HG03460 (cell line): ENCODE measurements around the gene MRPL51.
A peak's percentile ranks its signal among the peaks of the same experiment; 100 is the strongest.
"Not testable (repeated sequence)": the region's sequence is repeated elsewhere in the genome, so short reads cannot be mapped to it uniquely, and the experiment has no call there.

ENCODE experiments used
- ATAC-seq: cut with Tn5 transposase; IDR thresholded peaks from one replicate; pipeline ENCODE4 v1.9.1; 2021; ENCODE audit not compliant: unreplicated experiment

MRPL51 gene

DNA sequence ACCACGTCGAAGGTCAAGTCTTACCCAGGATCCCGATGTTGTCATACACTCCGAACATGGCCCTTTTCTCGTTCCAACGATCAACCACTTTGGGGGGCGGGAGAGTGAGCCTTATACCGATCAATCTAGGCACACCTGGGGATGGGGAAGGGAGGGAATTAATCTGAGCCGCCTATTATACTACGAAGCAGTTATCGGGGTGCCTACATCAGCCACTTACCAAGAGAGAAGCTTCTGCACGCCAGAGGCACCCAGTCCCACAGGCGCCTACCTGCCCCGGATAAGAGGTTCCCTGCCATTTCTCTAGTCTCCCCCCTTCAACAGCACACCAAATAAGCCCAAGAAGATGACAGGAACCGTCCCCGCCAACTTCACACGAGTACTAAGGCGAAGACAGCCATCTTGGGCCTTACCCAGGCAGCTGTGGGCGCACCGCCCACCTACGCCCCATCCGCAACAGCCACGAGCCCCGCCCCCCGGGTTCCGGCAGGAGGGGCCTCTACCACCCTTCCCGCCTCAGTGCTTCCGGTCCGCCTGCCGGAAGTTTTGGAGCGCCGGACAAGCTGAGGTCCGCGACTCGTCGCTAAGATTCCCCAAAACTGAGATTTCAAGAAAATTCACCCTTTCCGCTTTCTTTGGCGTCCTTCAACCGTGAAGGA is at the start of gene MRPL51:
Gene MRPL51, minus strand, starts transcription at position 425 of the 659 bp plus-strand sequence. Its CDS starts 126 bp downstream, at position 299.
- peak; percentile 69 for ATAC-seq

GRCh38 chr12:6542209-6543009 is 49.3 kb upstream of the MRPL51 start:
- ATAC-seq, result no peak

GRCh38 chr12:6541371-6542165 is 48.5 kb upstream of the MRPL51 start:
- no peak for ATAC-seq

- ATAC-seq, result no peak
Measured at GRCh38 chr12:6540181-6540877, 47.3 kb upstream of the MRPL51 start.

DNA sequence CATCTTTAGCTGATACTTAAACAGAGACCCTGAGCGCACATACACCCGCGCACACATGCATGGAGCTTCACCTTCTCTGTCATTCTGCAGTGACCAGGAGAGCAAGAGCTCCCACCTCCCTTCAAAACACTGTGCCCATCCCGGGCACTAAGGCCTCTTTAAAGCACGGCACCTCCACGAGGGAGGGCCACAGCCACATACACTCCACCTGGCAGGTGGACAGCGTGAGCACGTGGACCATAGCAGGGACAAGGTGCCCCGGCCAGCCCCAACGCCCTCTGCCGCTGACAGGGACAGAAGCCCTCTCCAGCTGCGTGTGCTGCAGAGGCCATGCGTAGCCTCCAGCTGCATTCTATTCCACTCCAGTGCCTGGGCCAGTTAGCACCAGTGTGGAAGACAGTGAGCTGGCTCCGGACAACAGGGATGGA is 46.7 kb upstream of the MRPL51 start:
- no peak for ATAC-seq

DNA sequence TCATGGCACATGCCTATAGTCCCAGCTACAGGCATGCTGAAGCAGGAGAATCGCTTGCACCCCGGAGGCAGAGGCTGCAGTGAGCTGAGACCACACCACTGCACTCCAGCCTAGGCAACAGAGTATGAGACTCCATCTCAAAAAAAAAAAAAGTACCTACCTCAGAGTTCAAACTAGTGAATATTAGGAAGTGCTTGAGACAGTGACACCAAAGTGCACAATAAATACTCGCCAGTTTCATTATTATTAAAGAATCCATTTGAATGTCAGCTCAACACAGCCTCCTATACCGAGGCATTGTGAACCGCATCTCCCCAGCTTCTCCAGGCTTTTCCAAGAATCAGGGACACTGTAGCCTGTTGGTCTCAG is 46.2 kb upstream of the MRPL51 start:
- ATAC-seq, result no peak

- ATAC-seq, result no peak
Measured at GRCh38 chr12:6538420-6539313, 45.6 kb upstream of the MRPL51 start.

DNA sequence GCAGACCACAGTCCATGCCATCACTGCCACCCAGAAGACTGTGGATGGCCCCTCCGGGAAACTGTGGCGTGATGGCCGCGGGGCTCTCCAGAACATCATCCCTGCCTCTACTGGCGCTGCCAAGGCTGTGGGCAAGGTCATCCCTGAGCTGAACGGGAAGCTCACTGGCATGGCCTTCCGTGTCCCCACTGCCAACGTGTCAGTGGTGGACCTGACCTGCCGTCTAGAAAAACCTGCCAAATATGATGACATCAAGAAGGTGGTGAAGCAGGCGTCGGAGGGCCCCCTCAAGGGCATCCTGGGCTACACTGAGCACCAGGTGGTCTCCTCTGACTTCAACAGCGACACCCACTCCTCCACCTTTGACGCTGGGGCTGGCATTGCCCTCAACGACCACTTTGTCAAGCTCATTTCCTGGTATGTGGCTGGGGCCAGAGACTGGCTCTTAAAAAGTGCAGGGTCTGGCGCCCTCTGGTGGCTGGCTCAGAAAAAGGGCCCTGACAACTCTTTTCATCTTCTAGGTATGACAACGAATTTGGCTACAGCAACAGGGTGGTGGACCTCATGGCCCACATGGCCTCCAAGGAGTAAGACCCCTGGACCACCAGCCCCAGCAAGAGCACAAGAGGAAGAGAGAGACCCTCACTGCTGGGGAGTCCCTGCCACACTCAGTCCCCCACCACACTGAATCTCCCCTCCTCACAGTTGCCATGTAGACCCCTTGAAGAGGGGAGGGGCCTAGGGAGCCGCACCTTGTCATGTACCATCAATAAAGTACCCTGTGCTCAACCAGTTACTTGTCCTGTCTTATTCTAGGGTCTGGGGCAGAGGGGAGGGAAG is 44.7 kb upstream of the MRPL51 start:
- not testable (repeated sequence) for ATAC-seq

GRCh38 chr12:6536894-6537579 is 44.0 kb upstream of the MRPL51 start:
- no peak for ATAC-seq

DNA sequence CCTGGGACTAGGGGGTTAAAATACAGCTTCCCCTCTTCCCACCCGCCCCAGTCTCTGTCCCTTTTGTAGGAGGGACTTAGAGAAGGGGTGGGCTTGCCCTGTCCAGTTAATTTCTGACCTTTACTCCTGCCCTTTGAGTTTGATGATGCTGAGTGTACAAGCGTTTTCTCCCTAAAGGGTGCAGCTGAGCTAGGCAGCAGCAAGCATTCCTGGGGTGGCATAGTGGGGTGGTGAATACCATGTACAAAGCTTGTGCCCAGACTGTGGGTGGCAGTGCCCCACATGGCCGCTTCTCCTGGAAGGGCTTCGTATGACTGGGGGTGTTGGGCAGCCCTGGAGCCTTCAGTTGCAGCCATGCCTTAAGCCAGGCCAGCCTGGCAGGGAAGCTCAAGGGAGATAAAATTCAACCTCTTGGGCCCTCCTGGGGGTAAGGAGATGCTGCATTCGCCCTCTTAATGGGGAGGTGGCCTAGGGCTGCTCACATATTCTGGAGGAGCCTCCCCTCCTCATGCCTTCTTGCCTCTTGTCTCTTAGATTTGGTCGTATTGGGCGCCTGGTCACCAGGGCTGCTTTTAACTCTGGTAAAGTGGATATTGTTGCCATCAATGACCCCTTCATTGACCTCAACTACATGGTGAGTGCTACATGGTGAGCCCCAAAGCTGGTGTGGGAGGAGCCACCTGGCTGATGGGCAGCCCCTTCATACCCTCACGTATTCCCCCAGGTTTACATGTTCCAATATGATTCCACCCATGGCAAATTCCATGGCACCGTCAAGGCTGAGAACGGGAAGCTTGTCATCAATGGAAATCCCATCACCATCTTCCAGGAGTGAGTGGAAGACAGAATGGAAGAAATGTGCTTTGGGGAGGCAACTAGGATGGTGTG is 43.1 kb upstream of the MRPL51 start:
- ATAC-seq, result no peak

GRCh38 chr12:6535697-6535946 is 42.6 kb upstream of the MRPL51 start:
- ATAC-seq, result no peak

GRCh38 chr12:6534945-6535696 is 42.1 kb upstream of the MRPL51 start:
- ATAC-seq, result peak; percentile 0

GRCh38 chr12:6534695-6534944 is 41.6 kb upstream of the MRPL51 start:
- no peak for ATAC-seq

- peak; percentile 50 for ATAC-seq
Measured at GRCh38 chr12:6533923-6534694, 41.0 kb upstream of the MRPL51 start, which contains the start of gene GAPDH. TSS of gene GAPDH (plus strand) at chr12:6534517. CDS start at chr12:6534833, 316 bp downstream.

DNA sequence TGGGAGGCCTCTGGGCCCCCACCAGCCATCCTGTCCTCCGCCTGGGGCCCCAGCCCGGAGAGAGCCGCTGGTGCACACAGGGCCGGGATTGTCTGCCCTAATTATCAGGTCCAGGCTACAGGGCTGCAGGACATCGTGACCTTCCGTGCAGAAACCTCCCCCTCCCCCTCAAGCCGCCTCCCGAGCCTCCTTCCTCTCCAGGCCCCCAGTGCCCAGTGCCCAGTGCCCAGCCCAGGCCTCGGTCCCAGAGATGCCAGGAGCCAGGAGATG is 40.5 kb upstream of the MRPL51 start:
- ATAC-seq, result peak; percentile 4

GRCh38 chr12:6532927-6533652 is 40.0 kb upstream of the MRPL51 start:
- ATAC-seq, result peak; percentile 17
